SK-N-SH (cell line): ENCODE data around the gene KRT74. TPM values are rescaled to one million over a fixed set of nuclear protein-coding genes. Genes with fewer than 3 reads are reported as not detected.

Experiments
- CTCF ChIA-PET: fragments of 300-600, 350-600 bp; formaldehyde crosslinking; extraction: SDS; loops from one replicate; lab custom pipeline; 2021; lab: Yijun Ruan, JAX
- POLR2A ChIA-PET: fragments of 350-600 bp; sonication (Branson Sonifier 250); formaldehyde crosslinking; extraction: SDS; loops from one replicate; lab custom pipeline; 2020; ENCODE audit warnings: antibody characterized with exemption, inconsistent platforms; lab: Yijun Ruan, JAX
- DNase-seq: peaks from one replicate; pipeline ENCODE4 v3.0.0; 2012
- H2AFZ ChIP-seq: fragments of 200-600 bp; sonication (generic); 2 replicates; pipeline ENCODE4 v1.8.1; 2016; ENCODE audit warnings: antibody characterized with exemption, mild to moderate bottlenecking, low read depth
- H3F3A ChIP-seq: fragments of 200-600 bp; sonication (generic); replicated peaks from 2 replicates; pipeline ENCODE3; 2016; ENCODE audit warnings: antibody characterized with exemption, mild to moderate bottlenecking; ENCODE audit not compliant: insufficient read depth
- H3K27ac ChIP-seq, 2 experiments: fragments of 200-500 bp in 1 of 2; fragments of 200-600 bp in 1 of 2; sonication (Bioruptor generic) in 1 of 2; sonication (generic), shearing (Covaris generic) in 1 of 2; 2 replicates each; pipeline versions ENCODE4 v1.5.1 to v1.6.1; 2014 to 2016; ENCODE audit warnings: low read depth in 2 of 2, inconsistent platforms in 1 of 2, low read length in 1 of 2, mild to moderate bottlenecking in 1 of 2, mixed read lengths in 1 of 2
- H3K27me3 ChIP-seq: fragments of 200-600 bp; sonication (generic), shearing (Covaris generic); 2 replicates; pipeline ENCODE4 v1.6.1; 2016; ENCODE audit warnings: mixed run types; ENCODE audit not compliant: insufficient read depth
- H3K36me3 ChIP-seq, 2 experiments: fragments of 200-500 bp in 1 of 2; fragments of 200-600 bp in 1 of 2; sonication (Bioruptor generic) in 1 of 2; sonication (generic) in 1 of 2; replicated peaks in 1 of 2; 2 replicates each; pipeline versions ENCODE3 to v1.5.1; 2014 to 2016; ENCODE audit warnings: low read length in 1 of 2, mild to moderate bottlenecking in 1 of 2; ENCODE audit not compliant: insufficient read depth in 2 of 2, control insufficient read depth in 1 of 2
- H3K4me1 ChIP-seq, 2 experiments: fragments of 200-500 bp in 1 of 2; fragments of 200-600 bp in 1 of 2; sonication (Bioruptor generic) in 1 of 2; sonication (generic), shearing (Covaris generic) in 1 of 2; 2 replicates each; pipeline versions ENCODE4 v1.5.1 to v1.6.1; 2014 to 2016; ENCODE audit warnings: low read depth in 1 of 2, low read length in 1 of 2, mixed run types in 1 of 2; ENCODE audit not compliant: insufficient read depth in 2 of 2, control insufficient read depth in 1 of 2
- H3K4me2 ChIP-seq: fragments of 200-600 bp; sonication (generic), shearing (Covaris generic); 2 replicates; pipeline ENCODE4 v1.6.1; 2017; ENCODE audit warnings: mixed run types
- H3K4me3 ChIP-seq, 2 experiments: fragments of 200-500 bp in 1 of 2; fragments of 200-600 bp in 1 of 2; sonication (Bioruptor generic) in 1 of 2; sonication (generic), shearing (Covaris generic) in 1 of 2; 2 replicates each; pipeline versions ENCODE4 v1.5.1 to v1.8.1; 2014 to 2016; ENCODE audit warnings: low read depth in 2 of 2, inconsistent platforms in 1 of 2, low read length in 1 of 2, mild to moderate bottlenecking in 1 of 2, mixed read lengths in 1 of 2, moderate library complexity in 1 of 2
- H3K79me2 ChIP-seq: fragments of 200-600 bp; sonication (generic); 2 replicates; pipeline ENCODE4 v1.8.1; 2017; ENCODE audit warnings: mild to moderate bottlenecking; ENCODE audit not compliant: insufficient read depth
- H3K9ac ChIP-seq: fragments of 200-600 bp; sonication (generic); 2 replicates; pipeline ENCODE4 v1.6.1; 2017; ENCODE audit warnings: mixed run types
- H3K9me2 ChIP-seq: fragments of 200-600 bp; sonication (generic); 2 replicates; pipeline ENCODE4 v1.6.1; 2017; ENCODE audit warnings: mixed run types
- H3K9me3 ChIP-seq: fragments of 200-600 bp; sonication (generic); 2 replicates; pipeline ENCODE4 v1.6.1; 2017; ENCODE audit warnings: mixed run types, mild to moderate bottlenecking, moderate library complexity
- H4K20me1 ChIP-seq: fragments of 200-600 bp; sonication (generic); 2 replicates; pipeline ENCODE4 v1.6.1; 2017; ENCODE audit warnings: mild to moderate bottlenecking, mixed run types; ENCODE audit not compliant: insufficient read depth
- FOSL2 ChIP-seq: IDR thresholded peaks from 2 replicates; pipeline ENCODE4 v1.4.0; 2012; ENCODE audit warnings: low read depth, mild to moderate bottlenecking, moderate library complexity, borderline replicate concordance
- FOXJ3 ChIP-seq: sonication (generic); formaldehyde crosslinking; IDR thresholded peaks from 2 replicates; pipeline ENCODE4 v1.5.1; 2020; ENCODE audit warnings: mild to moderate bottlenecking, missing genetic modification reagents
- JUND ChIP-seq: IDR thresholded peaks from 2 replicates; pipeline ENCODE4 v1.4.0; 2012
- NFIC ChIP-seq: IDR thresholded peaks from 2 replicates; pipeline ENCODE4 v1.4.0; 2012; ENCODE audit warnings: borderline replicate concordance
- NRF1 ChIP-seq: IDR thresholded peaks from 2 replicates; pipeline ENCODE4 v1.6.1; 2012; ENCODE audit warnings: low read depth, mild to moderate bottlenecking, low read length
- POLR2AphosphoS5 ChIP-seq: IDR thresholded peaks from 2 replicates; pipeline ENCODE4 v1.6.1; 2012; ENCODE audit warnings: low read depth, low read length
- RAD21 ChIP-seq: IDR thresholded peaks from 2 replicates; pipeline ENCODE4 v1.6.1; 2012; ENCODE audit warnings: mild to moderate bottlenecking, low read length
- RCOR1 ChIP-seq: fragments of 150-350 bp; IDR thresholded peaks from 2 replicates; pipeline ENCODE4 v1.6.1; 2017; ENCODE audit warnings: antibody characterized with exemption, low read length
- SMC3 ChIP-seq: IDR thresholded peaks from 2 replicates; pipeline ENCODE4 v1.6.1; 2012; ENCODE audit warnings: low read depth, low read length, improper control_type of control experiment
- TEAD4 ChIP-seq: IDR thresholded peaks from 2 replicates; pipeline ENCODE4 v1.4.0; 2012; ENCODE audit warnings: mild to moderate bottlenecking, borderline replicate concordance; ENCODE audit not compliant: insufficient read depth
- USF1 ChIP-seq: IDR thresholded peaks from 2 replicates; pipeline ENCODE4 v1.4.0; 2012; ENCODE audit warnings: low read depth, borderline replicate concordance
- WGBS: methylation state at CpG from one replicate; pipeline ENCODE4 v1.1.6; 2017; ENCODE audit warnings: low lambda C conversion rate; 5-methylcytosine and 5-hydroxymethylcytosine counted together
- polyA plus RNA-seq, 3 experiments: library from polyadenylated mRNA; depleted of rRNA; stranded (reverse); fragments of >200 nt; gene quantifications; 2 replicates each; pipeline ENCODE4 v1.2.3, GENCODE V29; 2012
- TF ChIP-seq, protein P1 (sequence below): IDR thresholded peaks from 2 replicates; pipeline ENCODE4 v1.4.0; 2012; ENCODE audit warnings: low read depth, borderline replicate concordance
- TF ChIP-seq, protein P2 (sequence below): IDR thresholded peaks from 2 replicates; pipeline ENCODE4; 2012
- TF ChIP-seq, protein P3 (sequence below): fragments of 200-600 bp; sonication (generic); IDR thresholded peaks from 2 replicates; pipeline ENCODE4 v1.6.1; 2017; ENCODE audit warnings: antibody characterized with exemption, mild to moderate bottlenecking, moderate library complexity
- TF ChIP-seq, protein P4 (sequence below): fragments of 150-350 bp; IDR thresholded peaks from 2 replicates; pipeline ENCODE4 v1.6.1; 2017; ENCODE audit warnings: antibody characterized with exemption, low read length, low read depth, borderline replicate concordance

KRT74 gene
- polyA plus RNA-seq, 1 of the 3 experiments (the other 2 are of a cell fraction): not detected

GRCh38 chr12:52519387-52519703, 54.3 kb downstream of the KRT74 start (continued):
- TF ChIP-seq, protein P1, sequence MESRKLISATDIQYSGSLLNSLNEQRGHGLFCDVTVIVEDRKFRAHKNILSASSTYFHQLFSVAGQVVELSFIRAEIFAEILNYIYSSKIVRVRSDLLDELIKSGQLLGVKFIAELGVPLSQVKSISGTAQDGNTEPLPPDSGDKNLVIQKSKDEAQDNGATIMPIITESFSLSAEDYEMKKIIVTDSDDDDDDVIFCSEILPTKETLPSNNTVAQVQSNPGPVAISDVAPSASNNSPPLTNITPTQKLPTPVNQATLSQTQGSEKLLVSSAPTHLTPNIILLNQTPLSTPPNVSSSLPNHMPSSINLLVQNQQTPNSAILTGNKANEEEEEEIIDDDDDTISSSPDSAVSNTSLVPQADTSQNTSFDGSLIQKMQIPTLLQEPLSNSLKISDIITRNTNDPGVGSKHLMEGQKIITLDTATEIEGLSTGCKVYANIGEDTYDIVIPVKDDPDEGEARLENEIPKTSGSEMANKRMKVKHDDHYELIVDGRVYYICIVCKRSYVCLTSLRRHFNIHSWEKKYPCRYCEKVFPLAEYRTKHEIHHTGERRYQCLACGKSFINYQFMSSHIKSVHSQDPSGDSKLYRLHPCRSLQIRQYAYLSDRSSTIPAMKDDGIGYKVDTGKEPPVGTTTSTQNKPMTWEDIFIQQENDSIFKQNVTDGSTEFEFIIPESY: no peak

DNA sequence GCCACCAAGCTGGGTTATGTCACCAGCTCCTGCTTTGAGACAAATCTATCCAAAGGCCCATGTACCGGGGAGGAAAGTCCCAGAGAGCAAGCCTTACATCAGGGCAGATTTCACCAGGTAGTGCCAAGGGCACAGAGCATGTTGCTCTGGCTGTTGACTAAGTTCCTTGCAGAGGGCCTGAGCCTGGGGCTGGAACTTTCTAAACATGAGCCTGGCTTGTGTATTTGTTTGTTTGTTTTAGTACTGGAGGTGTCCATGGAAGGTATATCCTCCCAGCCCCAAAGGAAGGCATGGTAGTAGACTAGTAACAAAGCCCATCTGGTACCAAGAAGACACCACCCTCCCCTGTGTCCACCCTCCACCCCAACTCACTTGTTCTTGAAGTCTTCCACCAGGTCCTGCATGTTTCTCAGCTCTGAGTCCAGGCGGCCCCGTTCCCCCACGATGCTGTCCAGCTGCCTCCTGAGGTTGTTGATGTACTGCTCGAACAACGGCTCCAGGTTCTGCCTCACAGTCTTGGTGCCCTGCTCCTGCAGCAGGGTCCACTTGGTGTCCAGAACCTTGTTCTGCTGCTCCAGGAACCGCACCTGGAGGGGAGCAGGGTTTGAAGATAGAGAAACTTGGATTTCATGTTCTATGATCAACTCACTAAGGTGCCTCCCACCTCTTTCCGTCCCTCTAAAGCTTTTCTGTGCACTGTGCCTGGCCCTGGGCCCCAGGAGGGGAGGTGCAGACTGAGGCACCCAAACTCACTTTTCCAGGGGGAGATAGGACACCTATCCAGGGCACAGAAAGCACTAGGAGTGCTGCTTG, 54.9 kb downstream of the KRT74 start:
- Histone ChIP-seq H3K9me3 (no peaks in the 10 kb centered on the region), H3K27me3 (peaks cover 47% of the 10 kb centered on the region; the same call in 1 of the 2 replicates), H3K4me3 (no peak overlapping the region), H4K20me1 (no peaks in the 10 kb centered on the region), H3K27ac (no peak overlapping the region), H3K9ac (no peak overlapping the region), H3K9me2 (no peaks in the 10 kb centered on the region), H2AFZ (no peak overlapping the region), H3K79me2 (no peaks in the 10 kb centered on the region), H3F3A (no peaks in the 10 kb centered on the region), H3K36me3 (no peaks in the 10 kb centered on the region), H3K4me1 (no peaks in the 10 kb centered on the region), H3K4me2 (no peak overlapping the region)
- 35% methylated on average over 8 of the region's 8 CpGs for WGBS
- ChIA-PET CTCF (interaction anchor here (3.2 kb wide), 1 partner anchor 12 kb away, joined by 9 read pairs; no protein-coding TSS in a partner anchor), POLR2A (no interaction called here)
- no peak for TF ChIP-seq FOSL2
- TF ChIP-seq POLR2AphosphoS5: no peak
- TF ChIP-seq, protein P2, sequence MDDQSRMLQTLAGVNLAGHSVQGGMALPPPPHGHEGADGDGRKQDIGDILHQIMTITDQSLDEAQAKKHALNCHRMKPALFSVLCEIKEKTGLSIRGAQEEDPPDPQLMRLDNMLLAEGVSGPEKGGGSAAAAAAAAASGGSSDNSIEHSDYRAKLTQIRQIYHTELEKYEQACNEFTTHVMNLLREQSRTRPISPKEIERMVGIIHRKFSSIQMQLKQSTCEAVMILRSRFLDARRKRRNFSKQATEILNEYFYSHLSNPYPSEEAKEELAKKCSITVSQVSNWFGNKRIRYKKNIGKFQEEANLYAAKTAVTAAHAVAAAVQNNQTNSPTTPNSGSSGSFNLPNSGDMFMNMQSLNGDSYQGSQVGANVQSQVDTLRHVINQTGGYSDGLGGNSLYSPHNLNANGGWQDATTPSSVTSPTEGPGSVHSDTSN: no peak
- no peak for TF ChIP-seq NFIC
- no peak for DNase-seq

DNA sequence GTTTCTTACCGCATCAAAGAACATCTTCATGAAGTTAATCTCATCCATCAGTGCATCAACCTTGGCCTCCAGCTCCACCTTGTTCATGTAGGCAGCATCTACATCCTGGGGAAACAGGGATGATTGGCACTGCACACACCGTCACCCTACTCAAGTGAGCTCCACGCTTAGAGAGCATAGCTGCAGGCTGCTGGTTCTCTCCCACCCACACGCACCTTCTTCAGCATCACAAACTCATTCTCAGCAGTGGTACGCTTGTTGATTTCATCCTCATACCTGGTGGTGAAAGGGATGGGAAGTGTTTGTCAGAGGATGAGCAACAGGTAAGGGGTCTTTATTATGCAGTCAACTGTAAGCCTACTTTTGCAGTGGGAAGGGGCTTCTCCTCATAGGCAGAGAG, 55.8 kb downstream of the KRT74 start:
- CTCF ChIA-PET: interaction anchor here (3.2 kb wide), 1 partner anchor 11 kb away, joined by 9 read pairs; no protein-coding TSS in a partner anchor
- Histone ChIP-seq H3K27me3 (peaks cover 38% of the 10 kb centered on the region; the same call in 1 of the 2 replicates), H3K4me3 (no peak overlapping the region), H3K79me2 (no peaks in the 10 kb centered on the region), H4K20me1 (no peaks in the 10 kb centered on the region), H3K9ac (no peak overlapping the region), H3K36me3 (no peaks in the 10 kb centered on the region), H2AFZ (no peak overlapping the region), H3K9me2 (no peaks in the 10 kb centered on the region), H3K4me1 (no peaks in the 10 kb centered on the region), H3K9me3 (no peaks in the 10 kb centered on the region), H3F3A (no peaks in the 10 kb centered on the region), H3K27ac (no peak overlapping the region), H3K4me2 (no peak overlapping the region)
- POLR2A ChIA-PET: no interaction called here
- 46% methylated on average over 5 of the region's 5 CpGs for WGBS
- no peak for DNase-seq
- TF ChIP-seq NRF1 (no peak), NFIC (no peak), JUND (no peak), RAD21 (no peak), USF1 (no peak), SMC3 (no peak), RCOR1 (no peak), TEAD4 (no peak), FOXJ3 (CRISPR knock-in tag) (no peak)
- TF ChIP-seq, protein P3, sequence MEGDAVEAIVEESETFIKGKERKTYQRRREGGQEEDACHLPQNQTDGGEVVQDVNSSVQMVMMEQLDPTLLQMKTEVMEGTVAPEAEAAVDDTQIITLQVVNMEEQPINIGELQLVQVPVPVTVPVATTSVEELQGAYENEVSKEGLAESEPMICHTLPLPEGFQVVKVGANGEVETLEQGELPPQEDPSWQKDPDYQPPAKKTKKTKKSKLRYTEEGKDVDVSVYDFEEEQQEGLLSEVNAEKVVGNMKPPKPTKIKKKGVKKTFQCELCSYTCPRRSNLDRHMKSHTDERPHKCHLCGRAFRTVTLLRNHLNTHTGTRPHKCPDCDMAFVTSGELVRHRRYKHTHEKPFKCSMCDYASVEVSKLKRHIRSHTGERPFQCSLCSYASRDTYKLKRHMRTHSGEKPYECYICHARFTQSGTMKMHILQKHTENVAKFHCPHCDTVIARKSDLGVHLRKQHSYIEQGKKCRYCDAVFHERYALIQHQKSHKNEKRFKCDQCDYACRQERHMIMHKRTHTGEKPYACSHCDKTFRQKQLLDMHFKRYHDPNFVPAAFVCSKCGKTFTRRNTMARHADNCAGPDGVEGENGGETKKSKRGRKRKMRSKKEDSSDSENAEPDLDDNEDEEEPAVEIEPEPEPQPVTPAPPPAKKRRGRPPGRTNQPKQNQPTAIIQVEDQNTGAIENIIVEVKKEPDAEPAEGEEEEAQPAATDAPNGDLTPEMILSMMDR: no peak
- TF ChIP-seq, protein P4, sequence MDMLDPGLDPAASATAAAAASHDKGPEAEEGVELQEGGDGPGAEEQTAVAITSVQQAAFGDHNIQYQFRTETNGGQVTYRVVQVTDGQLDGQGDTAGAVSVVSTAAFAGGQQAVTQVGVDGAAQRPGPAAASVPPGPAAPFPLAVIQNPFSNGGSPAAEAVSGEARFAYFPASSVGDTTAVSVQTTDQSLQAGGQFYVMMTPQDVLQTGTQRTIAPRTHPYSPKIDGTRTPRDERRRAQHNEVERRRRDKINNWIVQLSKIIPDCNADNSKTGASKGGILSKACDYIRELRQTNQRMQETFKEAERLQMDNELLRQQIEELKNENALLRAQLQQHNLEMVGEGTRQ: no peak
- TF ChIP-seq, protein P1: no peak
